WI38 (cell line): ENCODE data around the gene ISLR.

ENCODE experiments used
- H3K4me3 ChIP-seq: 2 replicates; pipeline ENCODE4 v1.5.1; 2011; ENCODE audit warnings: low read depth, mild to moderate bottlenecking, control low read depth, low read length
- TF ChIP-seq, protein P1 (sequence below): IDR thresholded peaks from 2 replicates; pipeline ENCODE4 v1.5.1; 2012; ENCODE audit warnings: low read depth, mild to moderate bottlenecking, control low read depth, low read length

The ISLR gene

DNA sequence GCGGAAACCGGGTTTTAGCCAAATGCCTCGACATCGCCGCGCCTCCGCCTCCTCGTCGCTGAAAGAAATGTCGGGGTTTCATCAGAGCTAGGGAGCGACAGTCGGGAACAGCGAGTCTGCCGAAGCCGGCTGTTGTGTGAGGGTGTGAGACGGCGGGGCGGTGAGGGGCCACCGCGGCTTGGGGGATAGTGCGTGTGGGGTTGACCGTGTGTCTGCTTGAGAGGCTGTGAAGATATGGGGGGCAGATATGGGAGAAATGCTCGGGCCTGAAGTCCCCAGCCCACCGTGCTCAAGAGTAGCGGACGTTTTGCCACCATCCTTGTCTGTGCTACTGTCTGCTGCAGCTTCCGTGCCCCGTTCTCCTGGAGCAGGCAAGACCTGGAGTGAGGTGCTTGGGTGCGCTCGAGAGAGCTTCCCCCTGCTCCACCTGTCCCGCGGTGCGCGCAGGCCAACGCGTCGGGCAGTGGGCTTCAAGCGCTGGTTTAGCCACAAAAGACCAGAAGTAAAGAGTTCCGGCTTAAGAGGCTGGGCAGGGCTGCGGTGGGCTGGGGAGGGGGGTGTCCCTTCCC, 43.8 kb upstream of the ISLR start:
- H3K4me3 ChIP-seq = no peak overlapping the region
- TF ChIP-seq, protein P1, sequence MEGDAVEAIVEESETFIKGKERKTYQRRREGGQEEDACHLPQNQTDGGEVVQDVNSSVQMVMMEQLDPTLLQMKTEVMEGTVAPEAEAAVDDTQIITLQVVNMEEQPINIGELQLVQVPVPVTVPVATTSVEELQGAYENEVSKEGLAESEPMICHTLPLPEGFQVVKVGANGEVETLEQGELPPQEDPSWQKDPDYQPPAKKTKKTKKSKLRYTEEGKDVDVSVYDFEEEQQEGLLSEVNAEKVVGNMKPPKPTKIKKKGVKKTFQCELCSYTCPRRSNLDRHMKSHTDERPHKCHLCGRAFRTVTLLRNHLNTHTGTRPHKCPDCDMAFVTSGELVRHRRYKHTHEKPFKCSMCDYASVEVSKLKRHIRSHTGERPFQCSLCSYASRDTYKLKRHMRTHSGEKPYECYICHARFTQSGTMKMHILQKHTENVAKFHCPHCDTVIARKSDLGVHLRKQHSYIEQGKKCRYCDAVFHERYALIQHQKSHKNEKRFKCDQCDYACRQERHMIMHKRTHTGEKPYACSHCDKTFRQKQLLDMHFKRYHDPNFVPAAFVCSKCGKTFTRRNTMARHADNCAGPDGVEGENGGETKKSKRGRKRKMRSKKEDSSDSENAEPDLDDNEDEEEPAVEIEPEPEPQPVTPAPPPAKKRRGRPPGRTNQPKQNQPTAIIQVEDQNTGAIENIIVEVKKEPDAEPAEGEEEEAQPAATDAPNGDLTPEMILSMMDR = no peak

- H3K4me3 ChIP-seq = no peak within 1 kb of the TSS
- TF ChIP-seq, protein P1 = no peak
These were observed 43.2 kb upstream of the ISLR start, which contains the start of gene ISLR2 for GRCh38 chr15:74130155-74130848. Gene ISLR2 (plus strand): TSS chr15:74130586. CDS start chr15:74132755, 2,169 bp downstream.

GRCh38 chr15:74130849-74131627, 42.5 kb upstream of the ISLR start:
- TF ChIP-seq, protein P1 = no peak
- no peak overlapping the region for H3K4me3 ChIP-seq

DNA sequence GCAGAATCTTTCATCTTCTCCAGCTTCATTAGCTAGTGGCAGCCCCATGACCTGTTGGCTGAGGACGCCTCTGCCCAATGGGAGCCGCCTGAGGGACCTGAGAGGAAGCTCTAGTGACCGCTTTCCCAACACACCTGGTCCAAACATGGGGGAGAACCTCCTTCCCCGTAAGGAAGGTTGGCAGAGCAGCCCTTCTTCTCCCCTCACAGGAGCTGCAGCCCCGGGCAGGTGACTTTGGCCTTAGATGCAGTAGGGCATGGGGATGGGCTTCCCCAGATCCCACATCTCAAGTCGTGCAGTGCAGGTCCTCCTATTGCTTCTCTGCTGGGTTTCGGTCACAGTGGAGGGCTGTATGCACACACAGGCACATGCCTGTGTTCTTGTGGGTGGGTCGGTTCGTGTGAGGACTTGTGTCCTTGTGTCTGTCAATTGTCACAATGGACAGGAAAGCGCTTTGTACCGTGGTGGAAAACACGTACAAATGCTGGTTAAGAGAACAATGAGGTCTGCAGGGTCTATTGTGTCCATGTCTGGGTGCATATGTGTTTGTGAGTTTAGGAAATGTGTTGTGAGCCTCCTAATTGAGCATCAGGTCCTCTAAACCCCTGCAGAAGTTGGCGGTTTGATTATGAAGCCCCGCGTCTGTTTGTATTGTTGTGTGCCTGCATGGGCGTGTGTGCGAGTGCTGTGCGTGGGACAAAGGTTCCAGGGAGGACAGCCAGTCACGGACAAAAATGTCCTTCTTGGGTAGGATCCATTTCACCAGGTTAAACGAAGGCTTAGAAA, 41.7 kb upstream of the ISLR start:
- TF ChIP-seq, protein P1 = no peak
- no peak overlapping the region for H3K4me3 ChIP-seq

DNA sequence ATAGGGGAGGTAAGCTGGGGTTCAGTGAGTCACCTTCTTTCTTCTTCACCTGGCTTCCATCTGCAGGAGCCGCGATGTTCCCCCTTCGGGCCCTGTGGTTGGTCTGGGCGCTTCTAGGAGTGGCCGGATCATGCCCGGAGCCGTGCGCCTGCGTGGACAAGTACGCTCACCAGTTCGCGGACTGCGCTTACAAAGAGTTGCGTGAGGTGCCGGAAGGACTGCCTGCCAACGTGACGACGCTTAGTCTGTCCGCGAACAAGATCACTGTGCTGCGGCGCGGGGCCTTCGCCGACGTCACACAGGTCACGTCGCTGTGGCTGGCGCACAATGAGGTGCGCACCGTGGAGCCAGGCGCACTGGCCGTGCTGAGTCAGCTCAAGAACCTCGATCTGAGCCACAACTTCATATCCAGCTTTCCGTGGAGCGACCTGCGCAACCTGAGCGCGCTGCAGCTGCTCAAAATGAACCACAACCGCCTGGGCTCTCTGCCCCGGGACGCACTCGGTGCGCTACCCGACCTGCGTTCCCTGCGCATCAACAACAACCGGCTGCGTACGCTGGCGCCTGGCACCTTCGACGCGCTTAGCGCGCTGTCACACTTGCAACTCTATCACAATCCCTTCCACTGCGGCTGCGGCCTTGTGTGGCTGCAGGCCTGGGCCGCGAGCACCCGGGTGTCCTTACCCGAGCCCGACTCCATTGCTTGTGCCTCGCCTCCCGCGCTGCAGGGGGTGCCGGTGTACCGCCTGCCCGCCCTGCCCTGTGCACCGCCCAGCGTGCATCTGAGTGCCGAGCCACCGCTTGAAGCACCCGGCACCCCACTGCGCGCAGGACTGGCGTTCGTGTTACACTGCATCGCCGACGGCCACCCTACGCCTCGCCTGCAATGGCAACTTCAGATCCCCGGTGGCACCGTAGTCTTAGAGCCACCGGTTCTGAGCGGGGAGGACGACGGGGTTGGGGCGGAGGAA, 40.5 kb upstream of the ISLR start:
- H3K4me3 ChIP-seq = no peak overlapping the region
- TF ChIP-seq, protein P1 = no peak

DNA sequence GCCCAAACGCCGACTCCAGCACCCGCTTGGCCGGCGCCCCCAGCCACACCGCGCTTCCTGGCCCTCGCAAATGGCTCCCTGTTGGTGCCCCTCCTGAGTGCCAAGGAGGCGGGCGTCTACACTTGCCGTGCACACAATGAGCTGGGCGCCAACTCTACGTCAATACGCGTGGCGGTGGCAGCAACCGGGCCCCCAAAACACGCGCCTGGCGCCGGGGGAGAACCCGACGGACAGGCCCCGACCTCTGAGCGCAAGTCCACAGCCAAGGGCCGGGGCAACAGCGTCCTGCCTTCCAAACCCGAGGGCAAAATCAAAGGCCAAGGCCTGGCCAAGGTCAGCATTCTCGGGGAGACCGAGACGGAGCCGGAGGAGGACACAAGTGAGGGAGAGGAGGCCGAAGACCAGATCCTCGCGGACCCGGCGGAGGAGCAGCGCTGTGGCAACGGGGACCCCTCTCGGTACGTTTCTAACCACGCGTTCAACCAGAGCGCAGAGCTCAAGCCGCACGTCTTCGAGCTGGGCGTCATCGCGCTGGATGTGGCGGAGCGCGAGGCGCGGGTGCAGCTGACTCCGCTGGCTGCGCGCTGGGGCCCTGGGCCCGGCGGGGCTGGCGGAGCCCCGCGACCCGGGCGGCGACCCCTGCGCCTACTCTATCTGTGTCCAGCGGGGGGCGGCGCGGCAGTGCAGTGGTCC, 39.7 kb upstream of the ISLR start:
- no peak overlapping the region for H3K4me3 ChIP-seq
- TF ChIP-seq, protein P1 = no peak
